RWPE2 (cell line): ENCODE measurements around the gene PRIM1.
"Not testable (repeated sequence)": the region's sequence is repeated elsewhere in the genome, so short reads cannot be mapped to it uniquely, and the experiment has no call there.

ENCODE experiments used
- ATAC-seq: fragments of 200-7000 bp; cut with Tn5 transposase; 3 replicates; pipeline ENCODE4 v1.9.1; 2021; ENCODE audit warnings: low read depth
- DNase-seq: peaks from one replicate; pipeline ENCODE4 v3.0.0-alpha.2; 2020; ENCODE audit warnings: low spot score
- H3K27ac ChIP-seq: fragments of 450-650 bp; 2 replicates; pipeline ENCODE4 v1.5.1; 2017; ENCODE audit warnings: mild to moderate bottlenecking; ENCODE audit not compliant: poor library complexity, severe bottlenecking
- H3K27me3 ChIP-seq: fragments of 250-450 bp; sonication (Bioruptor Pico); 2 replicates; pipeline ENCODE4 v1.5.1; 2021; ENCODE audit warnings: mild to moderate bottlenecking, moderate library complexity; ENCODE audit not compliant: insufficient read depth, poor library complexity, severe bottlenecking
- H3K36me3 ChIP-seq: fragments of 250-450 bp; sonication (Bioruptor Pico); 2 replicates; pipeline ENCODE4 v1.5.1; 2020; ENCODE audit warnings: low read depth, mild to moderate bottlenecking, moderate library complexity
- H3K4me1 ChIP-seq: fragments of 250-450 bp; sonication (Bioruptor Pico); 2 replicates; pipeline ENCODE4 v1.5.1; 2021; ENCODE audit warnings: mild to moderate bottlenecking, moderate library complexity; ENCODE audit not compliant: insufficient read depth, poor library complexity, severe bottlenecking
- H3K4me3 ChIP-seq: fragments of 250-450 bp; sonication (Bioruptor Pico); 2 replicates; pipeline ENCODE4 v1.5.1; 2021; ENCODE audit warnings: mild to moderate bottlenecking, moderate library complexity; ENCODE audit not compliant: severe bottlenecking
- H3K9me3 ChIP-seq: fragments of 250-450 bp; sonication (Bioruptor Pico); 2 replicates; pipeline ENCODE4 v1.5.1; 2021; ENCODE audit warnings: mild to moderate bottlenecking, moderate library complexity; ENCODE audit not compliant: severe bottlenecking
- TF ChIP-seq, protein P1 (sequence below): fragments of 450-650 bp; IDR thresholded peaks from one replicate; pipeline ENCODE4 v1.5.1; 2017; ENCODE audit warnings: mild to moderate bottlenecking, moderate library complexity; ENCODE audit not compliant: poor library complexity, severe bottlenecking

The PRIM1 gene

DNA sequence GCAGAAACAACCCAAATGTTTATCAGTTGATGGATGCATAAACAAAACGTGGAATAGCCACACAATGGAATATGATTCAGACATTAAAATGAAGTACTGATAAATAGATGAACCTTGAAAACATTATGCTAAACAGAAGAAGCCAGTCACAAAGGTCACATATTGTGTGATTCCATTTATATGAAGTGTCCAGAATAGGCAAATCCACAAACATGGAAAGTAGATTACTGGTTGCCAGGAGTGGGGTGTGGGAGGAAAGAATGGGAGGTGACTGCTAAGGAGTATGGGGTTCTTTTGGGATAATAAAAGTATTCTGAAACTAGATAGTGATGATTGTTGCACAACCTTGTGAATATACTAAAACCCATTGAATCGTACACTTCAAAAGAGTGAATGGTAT is 9.7 kb upstream of the PRIM1 start:
- Histone ChIP-seq H3K4me1 (no peaks in the 10 kb centered on the region), H3K4me3 (no peak overlapping the region), H3K27me3 (no peaks in the 10 kb centered on the region), H3K9me3 (peaks cover 5% of the 10 kb centered on the region), H3K36me3 (no peaks in the 10 kb centered on the region), H3K27ac (no peak overlapping the region)
- ATAC-seq (no peak), DNase-seq (no peak)
- TF ChIP-seq, protein P1, sequence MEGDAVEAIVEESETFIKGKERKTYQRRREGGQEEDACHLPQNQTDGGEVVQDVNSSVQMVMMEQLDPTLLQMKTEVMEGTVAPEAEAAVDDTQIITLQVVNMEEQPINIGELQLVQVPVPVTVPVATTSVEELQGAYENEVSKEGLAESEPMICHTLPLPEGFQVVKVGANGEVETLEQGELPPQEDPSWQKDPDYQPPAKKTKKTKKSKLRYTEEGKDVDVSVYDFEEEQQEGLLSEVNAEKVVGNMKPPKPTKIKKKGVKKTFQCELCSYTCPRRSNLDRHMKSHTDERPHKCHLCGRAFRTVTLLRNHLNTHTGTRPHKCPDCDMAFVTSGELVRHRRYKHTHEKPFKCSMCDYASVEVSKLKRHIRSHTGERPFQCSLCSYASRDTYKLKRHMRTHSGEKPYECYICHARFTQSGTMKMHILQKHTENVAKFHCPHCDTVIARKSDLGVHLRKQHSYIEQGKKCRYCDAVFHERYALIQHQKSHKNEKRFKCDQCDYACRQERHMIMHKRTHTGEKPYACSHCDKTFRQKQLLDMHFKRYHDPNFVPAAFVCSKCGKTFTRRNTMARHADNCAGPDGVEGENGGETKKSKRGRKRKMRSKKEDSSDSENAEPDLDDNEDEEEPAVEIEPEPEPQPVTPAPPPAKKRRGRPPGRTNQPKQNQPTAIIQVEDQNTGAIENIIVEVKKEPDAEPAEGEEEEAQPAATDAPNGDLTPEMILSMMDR: no peak

DNA sequence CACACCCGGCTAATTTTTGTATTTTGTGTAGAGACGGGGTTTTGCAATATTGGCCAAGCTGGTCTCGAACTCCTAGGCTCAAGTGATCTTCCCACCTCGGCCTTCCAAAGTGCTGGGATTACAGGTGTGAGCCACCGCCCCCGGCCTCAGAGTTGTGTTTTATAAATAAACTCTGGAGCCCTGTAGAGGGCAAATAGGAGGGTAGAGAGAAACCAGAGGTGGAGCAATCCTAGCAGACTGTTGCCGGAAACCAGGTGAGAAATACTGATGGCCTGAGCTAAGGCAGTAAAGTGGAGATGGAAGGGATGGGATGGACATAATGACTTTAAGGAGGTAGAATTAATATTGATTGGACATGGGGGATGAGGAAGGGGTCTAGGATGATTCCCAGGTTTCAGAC is 8.3 kb upstream of the PRIM1 start:
- no peak overlapping the region for H3K4me3 ChIP-seq
- H3K9me3 ChIP-seq: peaks cover 5% of the 10 kb centered on the region
- no peaks in the 10 kb centered on the region for H3K36me3 ChIP-seq
- no peaks in the 10 kb centered on the region for H3K27me3 ChIP-seq
- DNase-seq (no peak), ATAC-seq (no peak)
- TF ChIP-seq, protein P1: no peak
- no peak overlapping the region for H3K27ac ChIP-seq
- H3K4me1 ChIP-seq: no peaks in the 10 kb centered on the region

GRCh38 chr12:56759263-56759908 is 7.3 kb upstream of the PRIM1 start:
- H3K27me3 ChIP-seq: no peaks in the 10 kb centered on the region
- H3K36me3 ChIP-seq: no peaks in the 10 kb centered on the region
- H3K27ac ChIP-seq: no peak overlapping the region
- ATAC-seq (no peak), DNase-seq (no peak)
- no peaks in the 10 kb centered on the region for H3K4me1 ChIP-seq
- H3K4me3 ChIP-seq: no peak overlapping the region
- TF ChIP-seq, protein P1: no peak
- H3K9me3 ChIP-seq: peaks cover 5% of the 10 kb centered on the region

GRCh38 chr12:56758728-56759262 is 6.7 kb upstream of the PRIM1 start:
- Histone ChIP-seq H3K36me3 (no peaks in the 10 kb centered on the region), H3K9me3 (peaks cover 5% of the 10 kb centered on the region), H3K27me3 (no peaks in the 10 kb centered on the region), H3K4me3 (no peak overlapping the region), H3K4me1 (no peaks in the 10 kb centered on the region), H3K27ac (no peak overlapping the region)
- DNase-seq (no peak), ATAC-seq (no peak)
- TF ChIP-seq, protein P1: no peak

DNA sequence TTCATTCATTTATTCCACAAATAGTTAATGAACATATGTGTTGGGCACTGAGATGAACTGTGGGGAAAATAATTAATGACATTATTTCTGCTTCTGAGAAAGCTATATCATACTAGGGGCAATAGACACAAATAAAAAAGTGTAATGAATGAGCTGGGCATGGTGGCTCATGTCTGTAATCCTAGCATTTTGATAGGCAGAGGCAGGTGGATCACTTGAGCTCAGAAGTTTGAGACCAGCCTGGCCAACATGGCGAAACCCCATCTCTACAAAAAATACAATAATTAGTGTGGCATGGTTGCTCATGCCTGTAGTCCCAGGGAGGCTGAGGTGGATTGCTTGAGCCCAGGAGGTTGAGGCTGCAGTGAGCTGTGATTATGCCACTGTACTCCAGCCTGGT is 5.8 kb upstream of the PRIM1 start:
- H3K27me3 ChIP-seq, H3K36me3 ChIP-seq, H3K4me1 ChIP-seq, DNase-seq, H3K4me3 ChIP-seq, H3K9me3 ChIP-seq, ATAC-seq, H3K27ac ChIP-seq: not testable (repeated sequence)
